Right lobe of liver (tissue), 4 donors: ENCODE results near the gene NCF2.

ENCODE experiments used
- POLR2A ChIP-seq: fragments of 450-650 bp; IDR thresholded peaks from one replicate; pipeline ENCODE4 v1.6.1; 2017; ENCODE audit warnings: antibody characterized with exemption, mild to moderate bottlenecking
- TF ChIP-seq, protein P1 (sequence below), 4 donors: fragments of 200-600 bp in 3 of 4; fragments of 450-650 bp in 1 of 4; IDR thresholded peaks; one replicate each; pipeline versions ENCODE4 v1.5.1 to v1.8.0; 2016 to 2022; ENCODE audit warnings: antibody characterized with exemption in 4 of 4, mild to moderate bottlenecking in 2 of 4
- donor health status: DM: no; HTN: no; CAD: no.
- donor health status: DM: no; HTN: no; CAD: no.
- donor health status: DM: no; HTN: yes; CAD: no.

DNA sequence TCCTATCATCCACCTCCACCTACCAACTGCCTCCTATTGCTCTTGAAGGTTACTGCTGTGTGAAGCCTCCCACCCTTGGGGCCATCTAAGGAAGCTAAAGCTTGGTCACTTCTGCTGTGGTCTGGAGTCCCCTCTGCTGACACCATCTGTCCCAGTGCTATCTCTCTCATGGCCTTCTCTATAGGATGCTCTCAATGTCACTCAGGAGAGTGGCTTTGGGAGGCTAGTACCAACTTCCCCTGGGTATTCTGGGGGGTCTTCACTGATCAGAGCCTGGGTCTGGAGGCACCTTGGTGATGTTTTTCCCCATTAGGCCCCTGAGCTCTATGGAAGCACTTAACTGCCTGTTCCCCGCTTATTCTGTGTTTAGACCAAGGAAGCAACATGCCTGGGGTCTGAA lies 12.3 kb upstream of the NCF2 start:
- TF ChIP-seq, protein P1, sequence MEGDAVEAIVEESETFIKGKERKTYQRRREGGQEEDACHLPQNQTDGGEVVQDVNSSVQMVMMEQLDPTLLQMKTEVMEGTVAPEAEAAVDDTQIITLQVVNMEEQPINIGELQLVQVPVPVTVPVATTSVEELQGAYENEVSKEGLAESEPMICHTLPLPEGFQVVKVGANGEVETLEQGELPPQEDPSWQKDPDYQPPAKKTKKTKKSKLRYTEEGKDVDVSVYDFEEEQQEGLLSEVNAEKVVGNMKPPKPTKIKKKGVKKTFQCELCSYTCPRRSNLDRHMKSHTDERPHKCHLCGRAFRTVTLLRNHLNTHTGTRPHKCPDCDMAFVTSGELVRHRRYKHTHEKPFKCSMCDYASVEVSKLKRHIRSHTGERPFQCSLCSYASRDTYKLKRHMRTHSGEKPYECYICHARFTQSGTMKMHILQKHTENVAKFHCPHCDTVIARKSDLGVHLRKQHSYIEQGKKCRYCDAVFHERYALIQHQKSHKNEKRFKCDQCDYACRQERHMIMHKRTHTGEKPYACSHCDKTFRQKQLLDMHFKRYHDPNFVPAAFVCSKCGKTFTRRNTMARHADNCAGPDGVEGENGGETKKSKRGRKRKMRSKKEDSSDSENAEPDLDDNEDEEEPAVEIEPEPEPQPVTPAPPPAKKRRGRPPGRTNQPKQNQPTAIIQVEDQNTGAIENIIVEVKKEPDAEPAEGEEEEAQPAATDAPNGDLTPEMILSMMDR (IDR thresholded peaks at IDR 0.05): no peak
- TF ChIP-seq POLR2A: no peak
